Activated T-cell treated with anti-CD3 and anti-CD28 coated beads, Interleukin-2, amount 50 U/mL, for 72 hours (primary cell): ENCODE measurements around the gene ANKS1A. TPM values are rescaled to one million over a fixed set of nuclear protein-coding genes. Genes with fewer than 3 reads are reported as not detected.

ENCODE experiments used
- ATAC-seq, 2 donors: fragments of 150-1000 bp; cut with Tn5 transposase; replicated peaks in 1 of 2; 2 replicates each; pipeline ENCODE4 v1.10.0; 2021; ENCODE audit warnings: moderate library complexity in 2 of 2, mild to moderate bottlenecking in 1 of 2
- DNase-seq, 2 donors: peaks; one replicate each; pipeline ENCODE4 v3.0.0; 2021 to 2022; ENCODE audit warnings: mixed read lengths in 1 of 2
- H3K27ac Mint-ChIP-seq: one replicate; pipeline ENCODE4 v1.8.0; 2022; ENCODE audit warnings: mild to moderate bottlenecking, moderate library complexity, mixed read lengths
- H3K27me3 Mint-ChIP-seq: one replicate; pipeline ENCODE4 v1.8.0; 2022; ENCODE audit warnings: low read depth, mixed read lengths
- H3K36me3 Mint-ChIP-seq, 2 donors: one replicate each; pipeline ENCODE4 v1.8.0; 2022; ENCODE audit warnings: mixed read lengths in 2 of 2, mild to moderate bottlenecking in 1 of 2; ENCODE audit not compliant: insufficient read depth in 2 of 2
- H3K4me1 Mint-ChIP-seq: one replicate; pipeline ENCODE4 v1.8.0; 2022; ENCODE audit warnings: low read depth, mixed read lengths
- H3K4me3 Mint-ChIP-seq, 2 donors: one replicate each; pipeline ENCODE4 v1.8.0; 2022; ENCODE audit warnings: mild to moderate bottlenecking in 2 of 2, mixed read lengths in 2 of 2, moderate library complexity in 2 of 2
- H3K9me3 Mint-ChIP-seq, 2 donors: one replicate each; pipeline ENCODE4 v1.8.0; 2022; ENCODE audit warnings: mixed read lengths in 2 of 2
- total RNA-seq, 2 donors: library from RNA; stranded (reverse); gene quantifications; one replicate each; pipeline ENCODE4 v1.2.3, GENCODE V29; 2022

The ANKS1A gene
- total RNA-seq, 2 donors from 2014 or later: 9.2 to 9.6 TPM

- no peak overlapping the region for H3K4me3 Mint-ChIP-seq
- H3K27ac Mint-ChIP-seq: no peak overlapping the region
- no peaks in the 10 kb centered on the region for H3K9me3 Mint-ChIP-seq
- H3K36me3 Mint-ChIP-seq: peaks cover 0 to 3% of the 10 kb centered on the region in 2 donors
- DNase-seq (no peak), ATAC-seq (no peak)
- no peaks in the 10 kb centered on the region for H3K4me1 Mint-ChIP-seq
- H3K27me3 Mint-ChIP-seq: no peaks in the 10 kb centered on the region
Measured at GRCh38 chr6:35031611-35032529, 142.8 kb downstream of the ANKS1A start.

GRCh38 chr6:35033683-35034082 is 144.6 kb downstream of the ANKS1A start:
- Mint-ChIP-seq H3K27me3 (no peaks in the 10 kb centered on the region), H3K4me1 (no peaks in the 10 kb centered on the region), H3K9me3 (no peaks in the 10 kb centered on the region), H3K36me3 (peaks cover 0 to 3% of the 10 kb centered on the region in 2 donors), H3K27ac (no peak overlapping the region), H3K4me3 (no peak overlapping the region)
- DNase-seq: no peak
- no peak for ATAC-seq

- no peak overlapping the region for H3K27ac Mint-ChIP-seq
- ATAC-seq (no peak), DNase-seq (no peak)
- no peaks in the 10 kb centered on the region for H3K9me3 Mint-ChIP-seq
- peaks cover 0 to 1% of the 10 kb centered on the region in 2 donors for H3K36me3 Mint-ChIP-seq
- no peaks in the 10 kb centered on the region for H3K4me1 Mint-ChIP-seq
- no peak overlapping the region for H3K4me3 Mint-ChIP-seq
- no peaks in the 10 kb centered on the region for H3K27me3 Mint-ChIP-seq
Measured at GRCh38 chr6:35034411-35035191, 145.5 kb downstream of the ANKS1A start.

- no peaks in the 10 kb centered on the region for H3K9me3 Mint-ChIP-seq
- ATAC-seq (no peak), DNase-seq (no peak)
- H3K4me1 Mint-ChIP-seq: no peaks in the 10 kb centered on the region
- H3K4me3 Mint-ChIP-seq: no peak overlapping the region
- H3K36me3 Mint-ChIP-seq: peaks cover 0 to 1% of the 10 kb centered on the region in 2 donors
- H3K27me3 Mint-ChIP-seq: no peaks in the 10 kb centered on the region
- no peak overlapping the region for H3K27ac Mint-ChIP-seq
Measured at GRCh38 chr6:35035481-35036030, 146.5 kb downstream of the ANKS1A start.

- Mint-ChIP-seq H3K27ac (no peak overlapping the region), H3K9me3 (no peaks in the 10 kb centered on the region)
Measured at GRCh38 chr6:35036059-35036827, 147.2 kb downstream of the ANKS1A start.

GRCh38 chr6:35036828-35037663 is 148.0 kb downstream of the ANKS1A start:
- Mint-ChIP-seq H3K36me3 (peaks cover 0 to 1% of the 10 kb centered on the region in 2 donors), H3K9me3 (no peaks in the 10 kb centered on the region), H3K27ac (no peak overlapping the region), H3K4me1 (no peaks in the 10 kb centered on the region), H3K27me3 (no peaks in the 10 kb centered on the region), H3K4me3 (no peak overlapping the region)
- no peak for ATAC-seq
- no peak for DNase-seq

More at GRCh38 chr6:35036059-35036827, 147.2 kb downstream of the ANKS1A start:
- DNase-seq: no peak
- Mint-ChIP-seq H3K4me1 (no peaks in the 10 kb centered on the region), H3K27me3 (no peaks in the 10 kb centered on the region), H3K36me3 (peaks cover 0 to 1% of the 10 kb centered on the region in 2 donors), H3K4me3 (no peak overlapping the region)
- no peak for ATAC-seq

GRCh38 chr6:35037664-35038038 is 148.6 kb downstream of the ANKS1A start:
- H3K9me3 Mint-ChIP-seq: no peaks in the 10 kb centered on the region
- ATAC-seq (no peak), DNase-seq (no peak)
- peaks cover 0 to 1% of the 10 kb centered on the region in 2 donors for H3K36me3 Mint-ChIP-seq
- no peak overlapping the region for H3K4me3 Mint-ChIP-seq
- no peaks in the 10 kb centered on the region for H3K27me3 Mint-ChIP-seq
- H3K27ac Mint-ChIP-seq: no peak overlapping the region
- H3K4me1 Mint-ChIP-seq: no peaks in the 10 kb centered on the region

GRCh38 chr6:35038076-35038475 is 149.0 kb downstream of the ANKS1A start:
- no peak for ATAC-seq
- H3K27me3 Mint-ChIP-seq: no peaks in the 10 kb centered on the region
- no peaks in the 10 kb centered on the region for H3K9me3 Mint-ChIP-seq
- no peak overlapping the region for H3K27ac Mint-ChIP-seq
- H3K4me3 Mint-ChIP-seq: no peak overlapping the region
- H3K36me3 Mint-ChIP-seq: peaks cover 0 to 1% of the 10 kb centered on the region in 2 donors
- H3K4me1 Mint-ChIP-seq: no peaks in the 10 kb centered on the region
- DNase-seq: no peak

- no peaks in the 10 kb centered on the region for H3K27me3 Mint-ChIP-seq
- ATAC-seq: no peak
- no peaks in the 10 kb centered on the region for H3K9me3 Mint-ChIP-seq
- no peak overlapping the region for H3K4me3 Mint-ChIP-seq
- peaks cover 0 to 1% of the 10 kb centered on the region in 2 donors for H3K36me3 Mint-ChIP-seq
- no peaks in the 10 kb centered on the region for H3K4me1 Mint-ChIP-seq
- no peak overlapping the region for H3K27ac Mint-ChIP-seq
- no peak for DNase-seq
Measured at GRCh38 chr6:35040398-35040797, 151.3 kb downstream of the ANKS1A start.

- ATAC-seq: no peak
- Mint-ChIP-seq H3K27me3 (no peaks in the 10 kb centered on the region), H3K4me1 (no peaks in the 10 kb centered on the region), H3K9me3 (no peaks in the 10 kb centered on the region), H3K36me3 (no peaks in the 10 kb centered on the region), H3K27ac (no peak overlapping the region), H3K4me3 (no peak overlapping the region)
- DNase-seq: no peak
Measured at GRCh38 chr6:35041086-35041861, 152.2 kb downstream of the ANKS1A start.

- DNase-seq (no peak), ATAC-seq (no peak)
- Mint-ChIP-seq H3K9me3 (no peaks in the 10 kb centered on the region), H3K27me3 (no peaks in the 10 kb centered on the region), H3K4me3 (no peak overlapping the region), H3K36me3 (no peaks in the 10 kb centered on the region), H3K4me1 (peaks cover 3% of the 10 kb centered on the region), H3K27ac (peak overlapping the region; percentile 63)
Measured at GRCh38 chr6:35042031-35042815, 153.2 kb downstream of the ANKS1A start.
